ENCODE data around the gene TVP23C.
A peak's percentile ranks its signal among the peaks of the same experiment; 100 is the strongest.
"Not testable (repeated sequence)": the region's sequence is repeated elsewhere in the genome, so short reads cannot be mapped to it uniquely, and the experiment has no call there.

Gene TVP23C

GRCh38 chr17:15563375-15563857, at the start of gene TVP23C:
TVP23C (minus strand) TSS chr17:15563483; CDS start chr17:15563448, 35 bp downstream.
- peak; percentile 77 for DNase-seq

GRCh38 chr17:15592960-15593359, 29.7 kb upstream of the TVP23C start:
- not testable (repeated sequence) for DNase-seq

GRCh38 chr17:15591986-15592385, 28.7 kb upstream of the TVP23C start:
- not testable (repeated sequence) for DNase-seq

GRCh38 chr17:15590844-15591243, 27.6 kb upstream of the TVP23C start:
- not testable (repeated sequence) for DNase-seq

GRCh38 chr17:15589544-15590536, 26.6 kb upstream of the TVP23C start:
- not testable (repeated sequence) for DNase-seq

- DNase-seq = peak; percentile 17
Measured at GRCh38 chr17:15588017-15588416, 24.7 kb upstream of the TVP23C start.

GRCh38 chr17:15583313-15583712, 20.0 kb upstream of the TVP23C start:
- DNase-seq = not testable (repeated sequence)

GRCh38 chr17:15581462-15581861, 18.2 kb upstream of the TVP23C start:
- not testable (repeated sequence) for DNase-seq

GRCh38 chr17:15576848-15577247, 13.6 kb upstream of the TVP23C start:
- not testable (repeated sequence) for DNase-seq

- not testable (repeated sequence) for DNase-seq
Measured at GRCh38 chr17:15574660-15575059, 11.4 kb upstream of the TVP23C start.

GRCh38 chr17:15573870-15574269, 10.6 kb upstream of the TVP23C start:
- not testable (repeated sequence) for DNase-seq

GRCh38 chr17:15562613-15563374, 489 bp downstream of the TVP23C start:
- DNase-seq = not testable (repeated sequence)

- not testable (repeated sequence) for DNase-seq
Measured at GRCh38 chr17:15561439-15561838, 1.8 kb downstream of the TVP23C start.

- DNase-seq = not testable (repeated sequence)
Measured at GRCh38 chr17:15558403-15559105, 4.7 kb downstream of the TVP23C start.

GRCh38 chr17:15557334-15557832, 5.9 kb downstream of the TVP23C start:
- not testable (repeated sequence) for DNase-seq

- DNase-seq = not testable (repeated sequence)
Measured at GRCh38 chr17:15552932-15553331, 10.4 kb downstream of the TVP23C start.

- not testable (repeated sequence) for DNase-seq
Measured at GRCh38 chr17:15549552-15549951, 13.7 kb downstream of the TVP23C start.

- not testable (repeated sequence) for DNase-seq
Measured at GRCh38 chr17:15546604-15547003, 16.7 kb downstream of the TVP23C start.

GRCh38 chr17:15540371-15541219, 22.7 kb downstream of the TVP23C start:
- DNase-seq = not testable (repeated sequence)

GRCh38 chr17:15533122-15533521, 30.2 kb downstream of the TVP23C start:
- DNase-seq = not testable (repeated sequence)
